ENCODE measurements around the gene CD99. TPM values are rescaled to one million over a fixed set of nuclear protein-coding genes. Genes with fewer than 3 reads are reported as not detected.

The CD99 gene
- polyA plus RNA-seq, 1 donor (not counting 4 experiments of a cell fraction or from before 2014, with no cell fraction given), result 74.4 TPM

GRCh38 chrX:2642791-2643190 lies 48.3 kb upstream of the CD99 start:
- TF ChIP-seq, protein P1, sequence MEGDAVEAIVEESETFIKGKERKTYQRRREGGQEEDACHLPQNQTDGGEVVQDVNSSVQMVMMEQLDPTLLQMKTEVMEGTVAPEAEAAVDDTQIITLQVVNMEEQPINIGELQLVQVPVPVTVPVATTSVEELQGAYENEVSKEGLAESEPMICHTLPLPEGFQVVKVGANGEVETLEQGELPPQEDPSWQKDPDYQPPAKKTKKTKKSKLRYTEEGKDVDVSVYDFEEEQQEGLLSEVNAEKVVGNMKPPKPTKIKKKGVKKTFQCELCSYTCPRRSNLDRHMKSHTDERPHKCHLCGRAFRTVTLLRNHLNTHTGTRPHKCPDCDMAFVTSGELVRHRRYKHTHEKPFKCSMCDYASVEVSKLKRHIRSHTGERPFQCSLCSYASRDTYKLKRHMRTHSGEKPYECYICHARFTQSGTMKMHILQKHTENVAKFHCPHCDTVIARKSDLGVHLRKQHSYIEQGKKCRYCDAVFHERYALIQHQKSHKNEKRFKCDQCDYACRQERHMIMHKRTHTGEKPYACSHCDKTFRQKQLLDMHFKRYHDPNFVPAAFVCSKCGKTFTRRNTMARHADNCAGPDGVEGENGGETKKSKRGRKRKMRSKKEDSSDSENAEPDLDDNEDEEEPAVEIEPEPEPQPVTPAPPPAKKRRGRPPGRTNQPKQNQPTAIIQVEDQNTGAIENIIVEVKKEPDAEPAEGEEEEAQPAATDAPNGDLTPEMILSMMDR (optimal IDR thresholded peaks at IDR 0.05 in 1 of 3, IDR thresholded peaks at IDR 0.05 in 1 of 3, conservative IDR thresholded peaks at IDR 0.05 in 1 of 3; ENCODE audit: extremely low read depth in 1 of 3, insufficient read depth in 2 of 3, low read length in 3 of 3), result no peak
- TF ChIP-seq EZH2 (IDR thresholded peaks at IDR 0.05; ENCODE audit: low read length), result no peak
- no peaks in the 10 kb centered on the region for H4K20me1 ChIP-seq (ENCODE audit: control insufficient read depth, extremely low read depth, insufficient read depth, low read length)
- H3K79me2 ChIP-seq (ENCODE audit: control insufficient read depth, insufficient read depth, low read length), result no peaks in the 10 kb centered on the region
- no peak for DNase-seq (ENCODE audit: low read depth, low spot score)
- no peaks in the 10 kb centered on the region for H3K4me1 ChIP-seq (ENCODE audit: control insufficient read depth, extremely low read depth, insufficient read depth, low read length)
- no peak overlapping the region for H3K9ac ChIP-seq (ENCODE audit: control insufficient read depth, extremely low read depth, insufficient read depth, low read length)
- H3K9me3 ChIP-seq (ENCODE audit: control insufficient read depth, low read depth, low read length), result no peaks in the 10 kb centered on the region
- H3K27ac ChIP-seq (ENCODE audit: control insufficient read depth, insufficient read depth, low read length), result no peak overlapping the region
- no peaks in the 10 kb centered on the region for H3K9me1 ChIP-seq (ENCODE audit: control insufficient read depth, extremely low read depth, insufficient read depth, low read length)
- H3K4me3 ChIP-seq (ENCODE audit: control insufficient read depth in 2 of 3, extremely low read depth in 1 of 3, insufficient read depth in 2 of 3, low read depth in 1 of 3, low read length in 3 of 3), result no peak overlapping the region
- dilution Hi-C loops (cut with MboI; ENCODE audit: extremely low pct_ligation_motif_present, low sequenced_read_pairs), result no loop called here
- no peak for FAIRE-seq
- no peak overlapping the region for H2AFZ ChIP-seq (ENCODE audit: control insufficient read depth, low read length)
- H3K4me2 ChIP-seq (ENCODE audit: control insufficient read depth, extremely low read depth, insufficient read depth, low read depth, low read length), result no peak overlapping the region
- H3K27me3 ChIP-seq (ENCODE audit: control insufficient read depth, extremely low read depth, insufficient read depth, low read length), result no peaks in the 10 kb centered on the region
- peaks cover 8 to 25% of the 10 kb centered on the region in 2 experiments for H3K36me3 ChIP-seq (ENCODE audit: control insufficient read depth in 2 of 2, extremely low read depth in 1 of 2, insufficient read depth in 2 of 2, low read length in 2 of 2)

- H2AFZ ChIP-seq (ENCODE audit: control insufficient read depth, low read length), result no peak overlapping the region
- H3K4me1 ChIP-seq (ENCODE audit: control insufficient read depth, extremely low read depth, insufficient read depth, low read length), result no peaks in the 10 kb centered on the region
- no peaks in the 10 kb centered on the region for H3K9me3 ChIP-seq (ENCODE audit: control insufficient read depth, low read depth, low read length)
- H3K27ac ChIP-seq (ENCODE audit: control insufficient read depth, insufficient read depth, low read length), result no peak overlapping the region
- no peaks in the 10 kb centered on the region for H3K9me1 ChIP-seq (ENCODE audit: control insufficient read depth, extremely low read depth, insufficient read depth, low read length)
- peaks cover 4 to 21% of the 10 kb centered on the region in 2 experiments for H3K36me3 ChIP-seq (ENCODE audit: control insufficient read depth in 2 of 2, extremely low read depth in 1 of 2, insufficient read depth in 2 of 2, low read length in 2 of 2)
- no peaks in the 10 kb centered on the region for H3K79me2 ChIP-seq (ENCODE audit: control insufficient read depth, insufficient read depth, low read length)
- DNase-seq (ENCODE audit: low read depth, low spot score), result no peak
- no peak overlapping the region for H3K4me2 ChIP-seq (ENCODE audit: control insufficient read depth, extremely low read depth, insufficient read depth, low read depth, low read length)
- TF ChIP-seq, protein P1 (optimal IDR thresholded peaks at IDR 0.05 in 1 of 3, IDR thresholded peaks at IDR 0.05 in 1 of 3, conservative IDR thresholded peaks at IDR 0.05 in 1 of 3; ENCODE audit: extremely low read depth in 1 of 3, insufficient read depth in 2 of 3, low read length in 3 of 3), result no peak
- H3K4me3 ChIP-seq (ENCODE audit: control insufficient read depth in 2 of 3, extremely low read depth in 1 of 3, insufficient read depth in 2 of 3, low read depth in 1 of 3, low read length in 3 of 3), result no peak overlapping the region
- no peaks in the 10 kb centered on the region for H4K20me1 ChIP-seq (ENCODE audit: control insufficient read depth, extremely low read depth, insufficient read depth, low read length)
- dilution Hi-C loops (cut with MboI; ENCODE audit: extremely low pct_ligation_motif_present, low sequenced_read_pairs), result no loop called here
- H3K27me3 ChIP-seq (ENCODE audit: control insufficient read depth, extremely low read depth, insufficient read depth, low read length), result no peaks in the 10 kb centered on the region
- H3K9ac ChIP-seq (ENCODE audit: control insufficient read depth, extremely low read depth, insufficient read depth, low read length), result no peak overlapping the region
- FAIRE-seq, result no peak
These were observed 47.2 kb upstream of the CD99 start for GRCh38 chrX:2643880-2644279.
